Epithelial cell of proximal tubule (primary cell): ENCODE results near the gene JMJD7. TPM values are rescaled to one million over a fixed set of nuclear protein-coding genes. Genes with fewer than 3 reads are reported as not detected.

ENCODE experiments used
- DNase-seq: peaks from one replicate; pipeline ENCODE4 v3.0.0-alpha.2; 2011; ENCODE audit warnings: low read depth
- H3K4me3 ChIP-seq: 2 replicates; pipeline ENCODE4 v1.5.1; 2011; ENCODE audit warnings: low read depth, mild to moderate bottlenecking, low read length
- CTCF ChIP-seq: conservative IDR thresholded peaks from 2 replicates; pipeline ENCODE4 v1.5.1; 2012; ENCODE audit warnings: low read depth, mild to moderate bottlenecking, low read length
- total RNA-seq: library from RNA; depleted of rRNA; stranded (reverse); fragments of >200 nt; gene quantifications from 2 replicates; pipeline ENCODE4 v1.2.3, GENCODE V29; 2015

JMJD7 gene
- total RNA-seq, 1 donor from 2014 or later = 6.6 TPM

GRCh38 chr15:41881550-41881919, 53.6 kb downstream of the JMJD7 start:
- TF ChIP-seq CTCF = no peak
- H3K4me3 ChIP-seq = no peak overlapping the region
- DNase-seq = no peak

- no peak for TF ChIP-seq CTCF
- no peak for DNase-seq
- peak overlapping the region; percentile 33 for H3K4me3 ChIP-seq
Observed at GRCh38 chr15:41881920-41882688, 54.2 kb downstream of the JMJD7 start.

GRCh38 chr15:41882689-41883483, 55.0 kb downstream of the JMJD7 start:
- no peak overlapping the region for H3K4me3 ChIP-seq
- no peak for TF ChIP-seq CTCF
- no peak for DNase-seq

- no peak for TF ChIP-seq CTCF
- no peak for DNase-seq
- H3K4me3 ChIP-seq = no peak overlapping the region
Observed at GRCh38 chr15:41883484-41883825, 55.6 kb downstream of the JMJD7 start.

- H3K4me3 ChIP-seq = no peak overlapping the region
- no peak for DNase-seq
- TF ChIP-seq CTCF = no peak
Observed at GRCh38 chr15:41884458-41884857, 56.6 kb downstream of the JMJD7 start.

GRCh38 chr15:41885321-41885720, 57.4 kb downstream of the JMJD7 start:
- no peak for TF ChIP-seq CTCF
- no peak for DNase-seq
- H3K4me3 ChIP-seq = no peak overlapping the region
